HUES64 (cell line): ENCODE results near the gene THADA.

ENCODE experiments used
- H3K27ac ChIP-seq: 2 replicates; pipeline ENCODE4 v1.7.0; 2013; ENCODE audit warnings: low read depth, low read length, inconsistent platforms
- H3K27me3 ChIP-seq: 2 replicates; pipeline ENCODE4 v1.6.1; 2013; ENCODE audit warnings: mild to moderate bottlenecking, low read length; ENCODE audit not compliant: insufficient read depth
- H3K36me3 ChIP-seq: 2 replicates; pipeline ENCODE4 v1.6.1; 2013; ENCODE audit warnings: mild to moderate bottlenecking, low read length; ENCODE audit not compliant: insufficient read depth
- H3K4me1 ChIP-seq: 2 replicates; pipeline ENCODE4 v1.6.1; 2013; ENCODE audit warnings: mild to moderate bottlenecking, low read length, moderate library complexity; ENCODE audit not compliant: insufficient read depth
- H3K4me3 ChIP-seq: 2 replicates; pipeline ENCODE4 v1.5.1; 2013; ENCODE audit warnings: mild to moderate bottlenecking, low read length, moderate library complexity
- H3K9ac ChIP-seq: 2 replicates; pipeline ENCODE4 v1.6.1; 2013; ENCODE audit warnings: mild to moderate bottlenecking, low read depth, low read length
- H3K9me3 ChIP-seq: 2 replicates; pipeline ENCODE4 v1.6.1; 2013; ENCODE audit warnings: low read depth, low read length; ENCODE audit not compliant: insufficient read depth
- WGBS: fragments of 150-250, 120-280 bp; methylation state at CpG from one replicate; pipeline ENCODE4 v1.1.7; 2013; ENCODE audit warnings: missing lambda C conversion rate; 5-methylcytosine and 5-hydroxymethylcytosine counted together

THADA gene

GRCh38 chr2:43248621-43249020 is 347.2 kb downstream of the THADA start:
- Histone ChIP-seq H3K27ac (no peak overlapping the region), H3K9ac (no peak overlapping the region), H3K4me3 (no peak overlapping the region), H3K27me3 (no peaks in the 10 kb centered on the region), H3K36me3 (no peaks in the 10 kb centered on the region), H3K4me1 (peaks cover 8% of the 10 kb centered on the region; the same call in 1 of the 2 replicates), H3K9me3 (no peaks in the 10 kb centered on the region)
- 92% methylated on average over 7 of the region's 7 CpGs for WGBS

GRCh38 chr2:43246641-43247040 is 349.2 kb downstream of the THADA start:
- Histone ChIP-seq H3K4me3 (no peak overlapping the region), H3K27me3 (no peaks in the 10 kb centered on the region), H3K4me1 (peaks cover 8% of the 10 kb centered on the region; the same call in 1 of the 2 replicates), H3K9me3 (no peaks in the 10 kb centered on the region), H3K27ac (0 out of 2 replicates have a peak overlapping the region, but pooled peaks have one; percentile 21), H3K36me3 (no peaks in the 10 kb centered on the region), H3K9ac (no peak overlapping the region)
- 55% methylated on average over 3 of the region's 3 CpGs for WGBS

- no peak overlapping the region for H3K4me3 ChIP-seq
- WGBS: 91% methylated on average over 10 of the region's 10 CpGs
- H3K9me3 ChIP-seq: no peaks in the 10 kb centered on the region
- H3K27ac ChIP-seq: no peak overlapping the region
- no peaks in the 10 kb centered on the region for H3K4me1 ChIP-seq
- H3K27me3 ChIP-seq: no peaks in the 10 kb centered on the region
- no peaks in the 10 kb centered on the region for H3K36me3 ChIP-seq
- H3K9ac ChIP-seq: no peak overlapping the region
Observed at GRCh38 chr2:43241558-43241957, 354.3 kb downstream of the THADA start.

- no peak overlapping the region for H3K9ac ChIP-seq
- no peak overlapping the region for H3K4me3 ChIP-seq
- H3K9me3 ChIP-seq: no peaks in the 10 kb centered on the region
- H3K4me1 ChIP-seq: no peaks in the 10 kb centered on the region
- 97% methylated on average over 5 of the region's 5 CpGs for WGBS
- no peak overlapping the region for H3K27ac ChIP-seq
- no peaks in the 10 kb centered on the region for H3K27me3 ChIP-seq
- no peaks in the 10 kb centered on the region for H3K36me3 ChIP-seq
Observed at GRCh38 chr2:43240766-43241150, 355.1 kb downstream of the THADA start.

- WGBS: 92% methylated on average over 13 of the region's 13 CpGs
- no peak overlapping the region for H3K9ac ChIP-seq
- H3K4me1 ChIP-seq: no peaks in the 10 kb centered on the region
- H3K27ac ChIP-seq: no peak overlapping the region
- no peaks in the 10 kb centered on the region for H3K27me3 ChIP-seq
- no peak overlapping the region for H3K4me3 ChIP-seq
- no peaks in the 10 kb centered on the region for H3K9me3 ChIP-seq
- H3K36me3 ChIP-seq: no peaks in the 10 kb centered on the region
Observed at GRCh38 chr2:43239981-43240765, 355.7 kb downstream of the THADA start.

- H3K36me3 ChIP-seq: no peaks in the 10 kb centered on the region
- no peak overlapping the region for H3K27ac ChIP-seq
- no peaks in the 10 kb centered on the region for H3K4me1 ChIP-seq
- WGBS: 95% methylated on average over 3 of the region's 3 CpGs
- no peaks in the 10 kb centered on the region for H3K9me3 ChIP-seq
- no peak overlapping the region for H3K9ac ChIP-seq
- H3K4me3 ChIP-seq: no peak overlapping the region
- no peaks in the 10 kb centered on the region for H3K27me3 ChIP-seq
Observed at GRCh38 chr2:43238813-43239212, 357.0 kb downstream of the THADA start.

- no peaks in the 10 kb centered on the region for H3K4me1 ChIP-seq
- H3K9ac ChIP-seq: no peak overlapping the region
Observed at GRCh38 chr2:43238176-43238575, 357.7 kb downstream of the THADA start.

GRCh38 chr2:43233218-43234212 is 362.3 kb downstream of the THADA start:
- H3K9me3 ChIP-seq: no peaks in the 10 kb centered on the region
- no peak overlapping the region for H3K9ac ChIP-seq
- H3K27me3 ChIP-seq: no peaks in the 10 kb centered on the region
- no peaks in the 10 kb centered on the region for H3K36me3 ChIP-seq
- 91% methylated on average over 9 of the region's 9 CpGs for WGBS
- no peak overlapping the region for H3K27ac ChIP-seq
- no peak overlapping the region for H3K4me3 ChIP-seq
- H3K4me1 ChIP-seq: peaks cover 14% of the 10 kb centered on the region

More at GRCh38 chr2:43238176-43238575, 357.7 kb downstream of the THADA start:
- Histone ChIP-seq H3K27me3 (no peaks in the 10 kb centered on the region), H3K9me3 (no peaks in the 10 kb centered on the region), H3K4me3 (no peak overlapping the region), H3K36me3 (no peaks in the 10 kb centered on the region), H3K27ac (no peak overlapping the region)

- Histone ChIP-seq H3K27me3 (no peaks in the 10 kb centered on the region), H3K9ac (no peak overlapping the region), H3K4me3 (no peak overlapping the region), H3K4me1 (peaks cover 14% of the 10 kb centered on the region), H3K9me3 (no peaks in the 10 kb centered on the region), H3K36me3 (no peaks in the 10 kb centered on the region), H3K27ac (peak overlapping the region; percentile 11; the same call in 1 of the 2 replicates)
- 89% methylated on average over 7 of the region's 7 CpGs for whole genome bisulfite sequencing
Observed at GRCh38 chr2:43230951-43231827, 364.6 kb downstream of the THADA start.

- Histone ChIP-seq H3K27ac (peak overlapping the region; percentile 11; the same call in 1 of the 2 replicates), H3K4me1 (peaks cover 14% of the 10 kb centered on the region), H3K9ac (no peak overlapping the region), H3K9me3 (no peaks in the 10 kb centered on the region), H3K27me3 (no peaks in the 10 kb centered on the region), H3K36me3 (no peaks in the 10 kb centered on the region), H3K4me3 (no peak overlapping the region)
- 43% methylated on average over 4 of the region's 4 CpGs for WGBS
Observed at GRCh38 chr2:43230351-43230885, 365.4 kb downstream of the THADA start.
